Muscle of leg (tissue), 11 donors: ENCODE data around the gene NAV1. TPM values are rescaled to one million over a fixed set of nuclear protein-coding genes. Genes with fewer than 3 reads are reported as not detected.
"Not testable (repeated sequence)": the region's sequence is repeated elsewhere in the genome, so short reads cannot be mapped to it uniquely, and the experiment has no call there.

Experiments used
- DNase-seq: peaks from one replicate; pipeline ENCODE4 v3.0.0; 2013
- H3K27ac ChIP-seq: one replicate; pipeline ENCODE4 v1.5.1; 2013; ENCODE audit warnings: mild to moderate bottlenecking, low read length, control low read depth
- H3K27me3 ChIP-seq: one replicate; pipeline ENCODE4 v1.6.1; 2013; ENCODE audit warnings: low read length; ENCODE audit not compliant: control insufficient read depth, insufficient read depth
- H3K36me3 ChIP-seq: one replicate; pipeline ENCODE4 v1.6.1; 2013; ENCODE audit warnings: low read length; ENCODE audit not compliant: control insufficient read depth, insufficient read depth
- H3K4me1 ChIP-seq: one replicate; pipeline ENCODE4 v1.6.1; 2013; ENCODE audit warnings: low read length; ENCODE audit not compliant: control insufficient read depth, insufficient read depth
- H3K4me3 ChIP-seq: one replicate; pipeline ENCODE4 v1.5.1; 2013; ENCODE audit warnings: low read length, control low read depth
- H3K9me3 ChIP-seq: replicated peaks from 2 replicates; pipeline ENCODE4 v1.6.1; 2013; ENCODE audit warnings: low read depth, low read length; ENCODE audit not compliant: control insufficient read depth
- WGBS: methylation state at CpG from one replicate; pipeline ENCODE4 v1.1.5; 2013; ENCODE audit warnings: missing lambda C conversion rate; ENCODE audit not compliant: insufficient coverage; 5-methylcytosine and 5-hydroxymethylcytosine counted together
- polyA plus RNA-seq, 8 donors: library from polyadenylated mRNA; unstranded; fragments of 120-200 nt; gene quantifications; one replicate each; pipeline versions ENCODE4 v1.2.1 to v1.2.3, GENCODE V29; 2013; ENCODE audit warnings: inconsistent platforms in 1 of 8, low replicate concordance in 1 of 8; ENCODE audit not compliant: insufficient read length in 8 of 8, insufficient read depth in 1 of 8
- total RNA-seq: library from RNA; stranded (reverse); fragments of 120-200 nt; gene quantifications from one replicate; pipeline ENCODE4 v1.2.4, GENCODE V29; 2013

The NAV1 gene
- total and polyA plus RNA-seq, 9 donors: 16.9 to 42.0 (median 25.7) TPM

- 83% methylated on average over 1 of the region's 6 CpGs for WGBS
- Histone ChIP-seq H3K4me1 (peaks cover 7% of the 10 kb centered on the region), H3K27me3 (no peaks in the 10 kb centered on the region), H3K36me3 (no peaks in the 10 kb centered on the region), H3K27ac (no peak overlapping the region), H3K9me3 (peaks cover 3% of the 10 kb centered on the region), H3K4me3 (no peak overlapping the region)
- DNase-seq: no peak
Observed at GRCh38 chr1:201573923-201574322, 35.0 kb downstream of the NAV1 start.

- Histone ChIP-seq H3K4me3 (no peak overlapping the region), H3K9me3 (peaks cover 3% of the 10 kb centered on the region), H3K27me3 (no peaks in the 10 kb centered on the region), H3K27ac (no peak overlapping the region), H3K4me1 (no peaks in the 10 kb centered on the region), H3K36me3 (no peaks in the 10 kb centered on the region)
- DNase-seq: no peak
- WGBS: 50% methylated on average over 1 of the region's 3 CpGs
Observed at GRCh38 chr1:201575912-201576311, 37.0 kb downstream of the NAV1 start.

GRCh38 chr1:201576914-201577313, 38.0 kb downstream of the NAV1 start:
- Histone ChIP-seq H3K4me3 (no peak overlapping the region), H3K36me3 (no peaks in the 10 kb centered on the region), H3K9me3 (peaks cover 3% of the 10 kb centered on the region), H3K27ac (no peak overlapping the region), H3K27me3 (no peaks in the 10 kb centered on the region), H3K4me1 (no peaks in the 10 kb centered on the region)
- DNase-seq: no peak

GRCh38 chr1:201578008-201578888, 39.3 kb downstream of the NAV1 start:
- H3K9me3 ChIP-seq: peaks cover 3% of the 10 kb centered on the region
- WGBS: 90% methylated on average over 3 of the region's 5 CpGs

GRCh38 chr1:201581371-201581770, 42.4 kb downstream of the NAV1 start:
- 91% methylated on average over 12 of the region's 12 CpGs for WGBS
- DNase-seq, H3K27me3 ChIP-seq, H3K27ac ChIP-seq, H3K36me3 ChIP-seq, H3K9me3 ChIP-seq, H3K4me3 ChIP-seq: not testable (repeated sequence)
- H3K4me1 ChIP-seq: peaks cover 11% of the 10 kb centered on the region

More at GRCh38 chr1:201578008-201578888, 39.3 kb downstream of the NAV1 start:
- Histone ChIP-seq H3K27ac (no peak overlapping the region), H3K36me3 (no peaks in the 10 kb centered on the region), H3K27me3 (no peaks in the 10 kb centered on the region), H3K4me1 (peaks cover under 1% of the 10 kb centered on the region), H3K4me3 (no peak overlapping the region)
- no peak for DNase-seq

GRCh38 chr1:201582705-201583442, 43.9 kb downstream of the NAV1 start:
- Histone ChIP-seq H3K27ac (no peak overlapping the region), H3K27me3 (no peaks in the 10 kb centered on the region), H3K36me3 (no peaks in the 10 kb centered on the region), H3K4me3 (no peak overlapping the region), H3K4me1 (peaks cover 11% of the 10 kb centered on the region), H3K9me3 (no peaks in the 10 kb centered on the region)
- 74% methylated on average over 11 of the region's 14 CpGs for WGBS
- no peak for DNase-seq

- Histone ChIP-seq H3K4me3 (no peak overlapping the region), H3K27me3 (no peaks in the 10 kb centered on the region), H3K4me1 (peaks cover 11% of the 10 kb centered on the region), H3K27ac (no peak overlapping the region), H3K36me3 (no peaks in the 10 kb centered on the region), H3K9me3 (no peaks in the 10 kb centered on the region)
- WGBS: no CpG with 5 or more reads among the region's 3 CpGs
- DNase-seq: no peak
Observed at GRCh38 chr1:201583663-201584062, 44.7 kb downstream of the NAV1 start.

- H3K27ac ChIP-seq: no peak overlapping the region
- 40% methylated on average over 2 of the region's 6 CpGs for WGBS
Observed at GRCh38 chr1:201584471-201585092, 45.7 kb downstream of the NAV1 start.

GRCh38 chr1:201585093-201585483, 46.2 kb downstream of the NAV1 start:
- WGBS: 14% methylated on average over 1 of the region's 3 CpGs
- H3K36me3 ChIP-seq: no peaks in the 10 kb centered on the region
- H3K4me1 ChIP-seq: peaks cover 11% of the 10 kb centered on the region
- no peaks in the 10 kb centered on the region for H3K27me3 ChIP-seq
- no peak overlapping the region for H3K27ac ChIP-seq
- no peaks in the 10 kb centered on the region for H3K9me3 ChIP-seq
- no peak overlapping the region for H3K4me3 ChIP-seq
- DNase-seq: no peak

More at GRCh38 chr1:201584471-201585092, 45.7 kb downstream of the NAV1 start:
- no peaks in the 10 kb centered on the region for H3K36me3 ChIP-seq
- no peaks in the 10 kb centered on the region for H3K27me3 ChIP-seq
- H3K9me3 ChIP-seq: no peaks in the 10 kb centered on the region
- peaks cover 11% of the 10 kb centered on the region for H3K4me1 ChIP-seq
- peak; percentile 43 for DNase-seq
- no peak overlapping the region for H3K4me3 ChIP-seq

- Histone ChIP-seq H3K36me3 (peaks cover 2% of the 10 kb centered on the region), H3K27me3 (no peaks in the 10 kb centered on the region), H3K4me3 (no peak overlapping the region), H3K4me1 (peaks cover 11% of the 10 kb centered on the region), H3K9me3 (no peaks in the 10 kb centered on the region), H3K27ac (no peak overlapping the region)
- 33% methylated on average over 1 of the region's 3 CpGs for WGBS
- DNase-seq: no peak
Observed at GRCh38 chr1:201585901-201586300, 47.0 kb downstream of the NAV1 start.
